Activated T-cell treated with anti-CD3 and anti-CD28 coated beads, Interleukin-2, amount 50 U/mL, for 4 hours (primary cell): Measurements from ENCODE around the gene TJP1. TPM values are rescaled to one million over a fixed set of nuclear protein-coding genes. Genes with fewer than 3 reads are reported as not detected.
"Not testable (repeated sequence)": the region's sequence is repeated elsewhere in the genome, so short reads cannot be mapped to it uniquely, and the experiment has no call there.

Source experiments
- ATAC-seq, 2 donors: fragments of 200-7000 bp; cut with Tn5 transposase; one replicate each; pipeline ENCODE4 v1.10.0; 2021
- DNase-seq: peaks from one replicate; pipeline ENCODE4 v3.0.0-alpha.2; 2020
- H3K27me3 Mint-ChIP-seq: one replicate; pipeline ENCODE4 v1.8.0; 2021; ENCODE audit warnings: low read depth, mixed read lengths
- H3K36me3 Mint-ChIP-seq: one replicate; pipeline ENCODE4 v1.8.0; 2022; ENCODE audit warnings: mixed read lengths; ENCODE audit not compliant: insufficient read depth
- H3K4me1 Mint-ChIP-seq: one replicate; pipeline ENCODE4 v1.8.0; 2021; ENCODE audit warnings: low read depth, mixed read lengths
- H3K4me3 Mint-ChIP-seq: one replicate; pipeline ENCODE4 v1.8.0; 2021; ENCODE audit warnings: mild to moderate bottlenecking, moderate library complexity, mixed read lengths
- H3K9me3 Mint-ChIP-seq: one replicate; pipeline ENCODE4 v1.8.0; 2021; ENCODE audit warnings: mixed read lengths
- total RNA-seq, 3 donors: library from RNA; stranded (reverse); gene quantifications; one replicate each; pipeline ENCODE4 v1.2.1, GENCODE V29; 2021

Gene TJP1
- total RNA-seq, 3 donors from 2014 or later = 0.22 to 0.71 (median 0.24) TPM

- Mint-ChIP-seq H3K36me3 (no peaks in the 10 kb centered on the region), H3K27me3 (peaks cover 20% of the 10 kb centered on the region), H3K4me3 (no peak overlapping the region), H3K9me3 (no peaks in the 10 kb centered on the region), H3K4me1 (no peaks in the 10 kb centered on the region)
- ATAC-seq (no peak), DNase-seq (no peak)
These were observed 49.3 kb downstream of the TJP1 start for GRCh38 chr15:29773000-29773399.

- no peak overlapping the region for H3K4me3 Mint-ChIP-seq
- ATAC-seq = no peak
- H3K27me3 Mint-ChIP-seq = peaks cover 31% of the 10 kb centered on the region
- no peaks in the 10 kb centered on the region for H3K36me3 Mint-ChIP-seq
- H3K9me3 Mint-ChIP-seq = no peaks in the 10 kb centered on the region
- no peak for DNase-seq
- H3K4me1 Mint-ChIP-seq = no peaks in the 10 kb centered on the region
These were observed 51.5 kb downstream of the TJP1 start for GRCh38 chr15:29770796-29771195.

GRCh38 chr15:29765898-29766527 lies 56.3 kb downstream of the TJP1 start:
- DNase-seq = no peak

GRCh38 chr15:29765234-29765841 lies 56.9 kb downstream of the TJP1 start:
- Mint-ChIP-seq H3K4me1 (no peaks in the 10 kb centered on the region), H3K4me3 (no peak overlapping the region), H3K36me3 (no peaks in the 10 kb centered on the region), H3K9me3 (no peaks in the 10 kb centered on the region), H3K27me3 (peaks cover 21% of the 10 kb centered on the region)
- no peak for ATAC-seq
- no peak for DNase-seq

More at GRCh38 chr15:29765898-29766527, 56.3 kb downstream of the TJP1 start:
- Mint-ChIP-seq H3K27me3 (peaks cover 21% of the 10 kb centered on the region), H3K4me3 (no peak overlapping the region), H3K36me3 (no peaks in the 10 kb centered on the region), H3K9me3 (no peaks in the 10 kb centered on the region), H3K4me1 (no peaks in the 10 kb centered on the region)
- no peak for ATAC-seq

GRCh38 chr15:29759596-29759995 lies 62.7 kb downstream of the TJP1 start:
- Mint-ChIP-seq H3K9me3 (no peaks in the 10 kb centered on the region), H3K27me3 (peaks cover 8% of the 10 kb centered on the region), H3K4me1 (no peaks in the 10 kb centered on the region), H3K4me3 (no peak overlapping the region), H3K36me3 (no peaks in the 10 kb centered on the region)
- no peak for ATAC-seq
- no peak for DNase-seq

GRCh38 chr15:29756358-29757267 lies 65.7 kb downstream of the TJP1 start:
- no peak overlapping the region for H3K4me3 Mint-ChIP-seq
- DNase-seq = no peak
- H3K36me3 Mint-ChIP-seq = no peaks in the 10 kb centered on the region
- no peaks in the 10 kb centered on the region for H3K9me3 Mint-ChIP-seq
- peaks cover 5% of the 10 kb centered on the region for H3K27me3 Mint-ChIP-seq
- H3K4me1 Mint-ChIP-seq = no peaks in the 10 kb centered on the region
- no peak for ATAC-seq

GRCh38 chr15:29754009-29754408 lies 68.3 kb downstream of the TJP1 start:
- not testable (repeated sequence) for H3K27me3 Mint-ChIP-seq, DNase-seq, H3K4me1 Mint-ChIP-seq, H3K9me3 Mint-ChIP-seq, H3K4me3 Mint-ChIP-seq, H3K36me3 Mint-ChIP-seq, ATAC-seq

GRCh38 chr15:29753506-29753905 lies 68.8 kb downstream of the TJP1 start:
- H3K9me3 Mint-ChIP-seq = no peaks in the 10 kb centered on the region

GRCh38 chr15:29750754-29751153 lies 71.5 kb downstream of the TJP1 start:
- Mint-ChIP-seq H3K4me1 (no peaks in the 10 kb centered on the region), H3K27me3 (peaks cover 9% of the 10 kb centered on the region), H3K36me3 (no peaks in the 10 kb centered on the region), H3K9me3 (no peaks in the 10 kb centered on the region), H3K4me3 (no peak overlapping the region)
- ATAC-seq = no peak
- no peak for DNase-seq

More at GRCh38 chr15:29753506-29753905, 68.8 kb downstream of the TJP1 start:
- no peak for DNase-seq
- Mint-ChIP-seq H3K4me3 (no peak overlapping the region), H3K36me3 (no peaks in the 10 kb centered on the region), H3K27me3 (peaks cover 9% of the 10 kb centered on the region), H3K4me1 (no peaks in the 10 kb centered on the region)
- no peak for ATAC-seq

- H3K9me3 Mint-ChIP-seq = no peaks in the 10 kb centered on the region
- ATAC-seq (no peak), DNase-seq (no peak)
- no peaks in the 10 kb centered on the region for H3K36me3 Mint-ChIP-seq
- no peaks in the 10 kb centered on the region for H3K4me1 Mint-ChIP-seq
- H3K4me3 Mint-ChIP-seq = no peak overlapping the region
- peaks cover 9% of the 10 kb centered on the region for H3K27me3 Mint-ChIP-seq
These were observed 72.7 kb downstream of the TJP1 start for GRCh38 chr15:29749365-29750086.

- no peaks in the 10 kb centered on the region for H3K4me1 Mint-ChIP-seq
- DNase-seq (no peak), ATAC-seq (no peak)
- H3K27me3 Mint-ChIP-seq = peaks cover 9% of the 10 kb centered on the region
- no peak overlapping the region for H3K4me3 Mint-ChIP-seq
- no peaks in the 10 kb centered on the region for H3K9me3 Mint-ChIP-seq
- no peaks in the 10 kb centered on the region for H3K36me3 Mint-ChIP-seq
These were observed 74.3 kb downstream of the TJP1 start for GRCh38 chr15:29747837-29748417.

- Mint-ChIP-seq H3K36me3 (no peaks in the 10 kb centered on the region), H3K4me1 (no peaks in the 10 kb centered on the region), H3K27me3 (peaks cover 6% of the 10 kb centered on the region), H3K4me3 (no peak overlapping the region), H3K9me3 (no peaks in the 10 kb centered on the region)
- DNase-seq (no peak), ATAC-seq (no peak)
These were observed 78.8 kb downstream of the TJP1 start for GRCh38 chr15:29743475-29743874.

- ATAC-seq = no peak
- no peaks in the 10 kb centered on the region for H3K9me3 Mint-ChIP-seq
- H3K36me3 Mint-ChIP-seq = no peaks in the 10 kb centered on the region
- H3K4me3 Mint-ChIP-seq = no peak overlapping the region
- no peaks in the 10 kb centered on the region for H3K4me1 Mint-ChIP-seq
- no peak for DNase-seq
- H3K27me3 Mint-ChIP-seq = peaks cover 7% of the 10 kb centered on the region
These were observed 81.5 kb downstream of the TJP1 start for GRCh38 chr15:29740692-29741311.

GRCh38 chr15:29736744-29737020 lies 85.6 kb downstream of the TJP1 start:
- H3K36me3 Mint-ChIP-seq = no peaks in the 10 kb centered on the region
- ATAC-seq = no peak
- DNase-seq = no peak
- no peak overlapping the region for H3K4me3 Mint-ChIP-seq
- peaks cover 3% of the 10 kb centered on the region for H3K27me3 Mint-ChIP-seq
- H3K4me1 Mint-ChIP-seq = no peaks in the 10 kb centered on the region
- no peaks in the 10 kb centered on the region for H3K9me3 Mint-ChIP-seq
